Central memory CD8-positive, alpha-beta T cell (primary cell): Measurements from ENCODE around the gene KLHL42.
A peak's percentile ranks its signal among the peaks of the same experiment; 100 is the strongest.
"Not testable (repeated sequence)": the region's sequence is repeated elsewhere in the genome, so short reads cannot be mapped to it uniquely, and the experiment has no call there.

Source experiments
- ATAC-seq: fragments of 150-1000 bp; cut with Tn5 transposase; replicated peaks from 2 replicates; pipeline ENCODE4 v1.10.0; 2022; ENCODE audit warnings: mild to moderate bottlenecking, moderate FRiP score, moderate number of reproducible peaks; ENCODE audit not compliant: poor library complexity, severe bottlenecking; ENCODE audit errors: extremely low read depth
- DNase-seq, 2 donors: peaks; one replicate each; pipeline ENCODE4 v3.0.0; 2021; ENCODE audit warnings: low spot score in 2 of 2
- H3K27ac Mint-ChIP-seq: one replicate; pipeline ENCODE4 v1.8.0; 2022; ENCODE audit warnings: low read depth, mild to moderate bottlenecking, moderate library complexity, mixed read lengths
- H3K27me3 Mint-ChIP-seq: one replicate; pipeline ENCODE4 v1.8.0; 2022; ENCODE audit warnings: mixed read lengths
- H3K36me3 Mint-ChIP-seq: one replicate; pipeline ENCODE4 v1.8.0; 2022; ENCODE audit warnings: mild to moderate bottlenecking, moderate library complexity, mixed read lengths; ENCODE audit not compliant: insufficient read depth
- H3K4me1 Mint-ChIP-seq: one replicate; pipeline ENCODE4 v1.8.0; 2022; ENCODE audit warnings: mixed read lengths
- H3K4me3 Mint-ChIP-seq: one replicate; pipeline ENCODE4 v1.8.0; 2022; ENCODE audit warnings: mild to moderate bottlenecking, moderate library complexity, mixed read lengths
- H3K9me3 Mint-ChIP-seq: one replicate; pipeline ENCODE4 v1.8.0; 2022; ENCODE audit warnings: mixed read lengths

Gene KLHL42

GRCh38 chr12:27779920-27780611 lies at the start of gene KLHL42, which contains the start of gene MANSC4:
Gene KLHL42 (plus strand): TSS chr12:27780233. CDS start chr12:27780331, 98 bp downstream.
Gene MANSC4 (minus strand): TSS chr12:27780236. CDS start chr12:27771276, 8,960 bp downstream.
- peak within 1 kb of the TSS; percentile 83 for H3K4me3 Mint-ChIP-seq
- DNase-seq (peak; percentile 47 to 51), ATAC-seq (peak; percentile 81)
- no peaks in the 10 kb centered on the region for H3K27me3 Mint-ChIP-seq
- peaks cover 7% of the 10 kb centered on the region for H3K36me3 Mint-ChIP-seq
- no peaks in the 10 kb centered on the region for H3K9me3 Mint-ChIP-seq
- H3K4me1 Mint-ChIP-seq, result peaks cover 38% of the 10 kb centered on the region
- peak within 1 kb of the TSS; percentile 25 for H3K27ac Mint-ChIP-seq

- H3K27me3 Mint-ChIP-seq, result no peaks in the 10 kb centered on the region
- H3K36me3 Mint-ChIP-seq, result peaks cover 26% of the 10 kb centered on the region
- ATAC-seq, result no peak
- no peak overlapping the region for H3K27ac Mint-ChIP-seq
- no peak for DNase-seq
- no peaks in the 10 kb centered on the region for H3K9me3 Mint-ChIP-seq
- no peak overlapping the region for H3K4me3 Mint-ChIP-seq
- no peaks in the 10 kb centered on the region for H3K4me1 Mint-ChIP-seq
Measured at GRCh38 chr12:27732281-27732680, 47.8 kb upstream of the KLHL42 start.

- peak; percentile 56 for ATAC-seq
- H3K27ac Mint-ChIP-seq, result no peak overlapping the region
- H3K9me3 Mint-ChIP-seq, result no peaks in the 10 kb centered on the region
- H3K27me3 Mint-ChIP-seq, result no peaks in the 10 kb centered on the region
- DNase-seq, result no peak
- H3K36me3 Mint-ChIP-seq, result peaks cover 29% of the 10 kb centered on the region
- H3K4me3 Mint-ChIP-seq, result no peak overlapping the region
- no peaks in the 10 kb centered on the region for H3K4me1 Mint-ChIP-seq
Measured at GRCh38 chr12:27733052-27733656, 46.9 kb upstream of the KLHL42 start.

- peaks cover 31% of the 10 kb centered on the region for H3K36me3 Mint-ChIP-seq
- H3K27me3 Mint-ChIP-seq, result no peaks in the 10 kb centered on the region
- no peak overlapping the region for H3K4me3 Mint-ChIP-seq
- ATAC-seq, result no peak
- no peak overlapping the region for H3K27ac Mint-ChIP-seq
- no peaks in the 10 kb centered on the region for H3K9me3 Mint-ChIP-seq
- no peak for DNase-seq
- H3K4me1 Mint-ChIP-seq, result no peaks in the 10 kb centered on the region
Measured at GRCh38 chr12:27733791-27734190, 46.2 kb upstream of the KLHL42 start.

- H3K36me3 Mint-ChIP-seq, result peaks cover 36% of the 10 kb centered on the region
- H3K27me3 Mint-ChIP-seq, H3K27ac Mint-ChIP-seq, DNase-seq, H3K4me1 Mint-ChIP-seq, H3K4me3 Mint-ChIP-seq, ATAC-seq, H3K9me3 Mint-ChIP-seq: not testable (repeated sequence)
Measured at GRCh38 chr12:27734321-27734720, 45.7 kb upstream of the KLHL42 start.

GRCh38 chr12:27743601-27744000 lies 36.4 kb upstream of the KLHL42 start:
- peaks cover 34% of the 10 kb centered on the region for H3K36me3 Mint-ChIP-seq
- H3K9me3 Mint-ChIP-seq, result no peaks in the 10 kb centered on the region
- peaks cover 6% of the 10 kb centered on the region for H3K4me1 Mint-ChIP-seq
- no peak overlapping the region for H3K27ac Mint-ChIP-seq
- no peaks in the 10 kb centered on the region for H3K27me3 Mint-ChIP-seq
- H3K4me3 Mint-ChIP-seq, result no peak overlapping the region
- no peak for DNase-seq
- no peak for ATAC-seq

- peaks cover 22% of the 10 kb centered on the region for H3K36me3 Mint-ChIP-seq
- not testable (repeated sequence) for H3K4me3 Mint-ChIP-seq, H3K9me3 Mint-ChIP-seq, ATAC-seq, H3K4me1 Mint-ChIP-seq, H3K27ac Mint-ChIP-seq, DNase-seq, H3K27me3 Mint-ChIP-seq
Measured at GRCh38 chr12:27745734-27746133, 34.3 kb upstream of the KLHL42 start.

- Mint-ChIP-seq H3K36me3 (peaks cover 19% of the 10 kb centered on the region), H3K27ac (no peak overlapping the region), H3K27me3 (no peaks in the 10 kb centered on the region), H3K4me1 (peaks cover 6% of the 10 kb centered on the region), H3K4me3 (no peak overlapping the region), H3K9me3 (no peaks in the 10 kb centered on the region)
- DNase-seq, result no peak
- no peak for ATAC-seq
Measured at GRCh38 chr12:27747111-27747820, 32.8 kb upstream of the KLHL42 start.

- H3K9me3 Mint-ChIP-seq, result no peaks in the 10 kb centered on the region
- peaks cover 25% of the 10 kb centered on the region for H3K36me3 Mint-ChIP-seq
- H3K4me1 Mint-ChIP-seq, result peaks cover 6% of the 10 kb centered on the region
- no peak for DNase-seq
- no peaks in the 10 kb centered on the region for H3K27me3 Mint-ChIP-seq
- H3K4me3 Mint-ChIP-seq, result no peak overlapping the region
- no peak overlapping the region for H3K27ac Mint-ChIP-seq
- ATAC-seq, result no peak
Measured at GRCh38 chr12:27751386-27752047, 28.5 kb upstream of the KLHL42 start.

- no peak for DNase-seq
- Mint-ChIP-seq H3K27ac (no peak overlapping the region), H3K9me3 (no peaks in the 10 kb centered on the region), H3K27me3 (no peaks in the 10 kb centered on the region), H3K36me3 (peaks cover 27% of the 10 kb centered on the region), H3K4me1 (no peaks in the 10 kb centered on the region), H3K4me3 (no peak overlapping the region)
- no peak for ATAC-seq
Measured at GRCh38 chr12:27754795-27755194, 25.2 kb upstream of the KLHL42 start.

GRCh38 chr12:27756670-27757195 lies 23.3 kb upstream of the KLHL42 start:
- ATAC-seq (no peak), DNase-seq (no peak)
- H3K9me3 Mint-ChIP-seq, result no peaks in the 10 kb centered on the region
- no peaks in the 10 kb centered on the region for H3K27me3 Mint-ChIP-seq
- H3K36me3 Mint-ChIP-seq, result peaks cover 24% of the 10 kb centered on the region
- H3K4me3 Mint-ChIP-seq, result no peak overlapping the region
- no peak overlapping the region for H3K27ac Mint-ChIP-seq
- H3K4me1 Mint-ChIP-seq, result no peaks in the 10 kb centered on the region

GRCh38 chr12:27762757-27763156 lies 17.3 kb upstream of the KLHL42 start:
- Mint-ChIP-seq H3K4me3 (no peak overlapping the region), H3K27me3 (no peaks in the 10 kb centered on the region), H3K27ac (no peak overlapping the region), H3K9me3 (no peaks in the 10 kb centered on the region), H3K36me3 (peaks cover 6% of the 10 kb centered on the region), H3K4me1 (no peaks in the 10 kb centered on the region)
- no peak for ATAC-seq
- DNase-seq, result no peak
